GM12874 (cell line): ENCODE measurements around the gene ABLIM1.

ENCODE experiments used
- CTCF ChIP-seq: IDR thresholded peaks from 2 replicates; pipeline ENCODE4 v1.5.1; 2011; ENCODE audit warnings: low read depth, mild to moderate bottlenecking, control low read depth, low read length, moderate library complexity; ENCODE audit not compliant: insufficient read depth

Gene ABLIM1

GRCh38 chr10:114501650-114502049 lies 156.4 kb downstream of the ABLIM1 start:
- no peak for TF ChIP-seq CTCF

GRCh38 chr10:114500643-114501042 lies 157.4 kb downstream of the ABLIM1 start:
- TF ChIP-seq CTCF, result no peak

GRCh38 chr10:114499630-114500190 lies 158.4 kb downstream of the ABLIM1 start:
- no peak for TF ChIP-seq CTCF

- TF ChIP-seq CTCF, result no peak
Observed at GRCh38 chr10:114499116-114499515, 159.0 kb downstream of the ABLIM1 start.

- TF ChIP-seq CTCF, result no peak
Observed at GRCh38 chr10:114498413-114499111, 159.5 kb downstream of the ABLIM1 start.

GRCh38 chr10:114495303-114495702 lies 162.8 kb downstream of the ABLIM1 start:
- TF ChIP-seq CTCF, result no peak

- TF ChIP-seq CTCF, result no peak
Observed at GRCh38 chr10:114492351-114493037, 165.6 kb downstream of the ABLIM1 start.
